Measurements from ENCODE around the gene DGKA.

DNA sequence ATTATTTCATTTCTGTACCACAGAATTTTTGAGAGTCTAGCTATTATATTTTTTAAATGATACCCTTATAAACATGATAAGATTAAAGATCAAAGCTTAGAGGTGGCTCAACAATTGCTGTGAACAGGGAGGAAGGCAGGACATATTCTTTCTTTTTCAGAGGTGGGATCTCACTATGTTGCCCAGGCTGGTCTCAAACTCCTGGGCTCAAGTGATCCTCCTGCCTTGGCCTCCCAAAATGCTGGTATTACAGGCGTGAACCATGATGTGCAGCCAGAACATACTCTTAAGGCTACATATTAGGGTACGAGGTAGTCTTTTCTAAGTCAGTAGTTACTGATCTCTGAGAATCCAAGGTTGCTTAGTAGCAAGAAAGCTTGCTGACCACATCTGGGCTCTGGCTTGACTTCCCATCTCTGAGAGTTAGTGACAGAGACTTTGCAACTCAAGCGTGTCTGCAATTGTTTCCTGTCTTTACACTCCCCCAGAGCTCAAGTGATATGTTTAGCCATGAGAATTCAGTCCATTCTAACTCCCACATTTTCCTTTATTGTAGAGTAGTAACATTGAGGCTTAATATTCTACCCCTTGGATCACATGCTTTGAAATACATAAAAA, 51.5 kb downstream of the DGKA start:
- TF ChIP-seq, protein P1, sequence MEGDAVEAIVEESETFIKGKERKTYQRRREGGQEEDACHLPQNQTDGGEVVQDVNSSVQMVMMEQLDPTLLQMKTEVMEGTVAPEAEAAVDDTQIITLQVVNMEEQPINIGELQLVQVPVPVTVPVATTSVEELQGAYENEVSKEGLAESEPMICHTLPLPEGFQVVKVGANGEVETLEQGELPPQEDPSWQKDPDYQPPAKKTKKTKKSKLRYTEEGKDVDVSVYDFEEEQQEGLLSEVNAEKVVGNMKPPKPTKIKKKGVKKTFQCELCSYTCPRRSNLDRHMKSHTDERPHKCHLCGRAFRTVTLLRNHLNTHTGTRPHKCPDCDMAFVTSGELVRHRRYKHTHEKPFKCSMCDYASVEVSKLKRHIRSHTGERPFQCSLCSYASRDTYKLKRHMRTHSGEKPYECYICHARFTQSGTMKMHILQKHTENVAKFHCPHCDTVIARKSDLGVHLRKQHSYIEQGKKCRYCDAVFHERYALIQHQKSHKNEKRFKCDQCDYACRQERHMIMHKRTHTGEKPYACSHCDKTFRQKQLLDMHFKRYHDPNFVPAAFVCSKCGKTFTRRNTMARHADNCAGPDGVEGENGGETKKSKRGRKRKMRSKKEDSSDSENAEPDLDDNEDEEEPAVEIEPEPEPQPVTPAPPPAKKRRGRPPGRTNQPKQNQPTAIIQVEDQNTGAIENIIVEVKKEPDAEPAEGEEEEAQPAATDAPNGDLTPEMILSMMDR (IDR thresholded peaks at IDR 0.05; ENCODE audit: insufficient read depth, low read length) = no peak
- TF ChIP-seq GABPA (IDR thresholded peaks at IDR 0.05; ENCODE audit: low read depth) = no peak
